HepG2 (cell line): Measurements from ENCODE around the gene LRRC25. TPM values are rescaled to one million over a fixed set of nuclear protein-coding genes. Genes with fewer than 3 reads are reported as not detected.

ENCODE experiments used
- ERF ChIP-seq: IDR thresholded peaks from 2 replicates; pipeline ENCODE4 v1.6.1; 2018; ENCODE audit warnings: missing biosample characterization, missing genetic modification reagents
- FOXA1 ChIP-seq, 2 experiments: fragments of 450-650 bp in 1 of 2; sonication (generic) in 1 of 2; formaldehyde crosslinking in 1 of 2; IDR thresholded peaks; 2 replicates each; pipeline versions ENCODE4 v1.4.0 to v1.6.1; 2016 to 2020; ENCODE audit warnings: missing genetic modification reagents in 1 of 2
- GATA4 ChIP-seq: sonication (generic); IDR thresholded peaks from 2 replicates; pipeline ENCODE4 v1.6.1; 2016; ENCODE audit warnings: antibody characterized with exemption, low read depth, borderline replicate concordance
- PCBP2 ChIP-seq: fragments of 200-400 bp; formaldehyde crosslinking; optimal IDR thresholded peaks from 2 replicates; pipeline ENCODE3; 2018; ENCODE audit warnings: low read length, low read depth; ENCODE audit not compliant: poor library complexity, severe bottlenecking
- POLR2A ChIP-seq, 2 experiments: IDR thresholded peaks; 2 replicates each; pipeline ENCODE4 v1.6.1; 2011; ENCODE audit warnings: low read depth in 2 of 2, low read length in 2 of 2, mild to moderate bottlenecking in 1 of 2, moderate library complexity in 1 of 2; ENCODE audit not compliant: insufficient read depth in 1 of 2
- RFX1 ChIP-seq: fragments of 450-650 bp; IDR thresholded peaks from 2 replicates; pipeline ENCODE4 v1.6.1; 2017
- SP140L ChIP-seq: sonication (generic); formaldehyde crosslinking; IDR thresholded peaks from 2 replicates; pipeline ENCODE4 v1.4.0; 2020; ENCODE audit warnings: missing genetic modification reagents, borderline replicate concordance
- SRSF4 ChIP-seq: fragments of 200-400 bp; formaldehyde crosslinking; IDR thresholded peaks from one replicate; pipeline ENCODE4 v1.6.1; 2018; ENCODE audit warnings: mild to moderate bottlenecking, low read depth, low read length, moderate library complexity; ENCODE audit not compliant: poor library complexity, severe bottlenecking
- SSRP1 ChIP-seq: IDR thresholded peaks from 2 replicates; pipeline ENCODE4 v1.6.1; 2016; ENCODE audit warnings: control low read depth
- ZBTB1 ChIP-seq: sonication (generic); formaldehyde crosslinking; IDR thresholded peaks from 2 replicates; pipeline ENCODE4 v1.4.0; 2020; ENCODE audit warnings: missing genetic modification reagents, borderline replicate concordance
- ZBTB42 ChIP-seq: sonication (generic); formaldehyde crosslinking; IDR thresholded peaks from 2 replicates; pipeline ENCODE4 v1.5.0; 2020; ENCODE audit warnings: mild to moderate bottlenecking, missing genetic modification reagents
- ZNF20 ChIP-seq: sonication (generic); formaldehyde crosslinking; IDR thresholded peaks from 2 replicates; pipeline ENCODE4 v1.4.0; 2020; ENCODE audit warnings: mild to moderate bottlenecking, moderate library complexity, missing genetic modification reagents
- ZNF292 ChIP-seq: sonication (generic); formaldehyde crosslinking; IDR thresholded peaks from 2 replicates; pipeline ENCODE4 v1.8.1; 2022; ENCODE audit warnings: mild to moderate bottlenecking, low read depth, missing genetic modification reagents, borderline replicate concordance
- ZNF468 ChIP-seq: sonication (generic); formaldehyde crosslinking; IDR thresholded peaks from 2 replicates; pipeline ENCODE4 v1.8.0; 2022; ENCODE audit warnings: mild to moderate bottlenecking, moderate library complexity, missing genetic modification reagents
- ZNF552 ChIP-seq: sonication (generic); formaldehyde crosslinking; IDR thresholded peaks from 2 replicates; pipeline ENCODE4 v1.9.0; 2022; ENCODE audit warnings: missing genetic modification reagents, mild to moderate bottlenecking, borderline replicate concordance
- ZNF570 ChIP-seq: sonication (generic); formaldehyde crosslinking; IDR thresholded peaks from 2 replicates; pipeline ENCODE4 v1.4.0; 2020; ENCODE audit warnings: mild to moderate bottlenecking, missing genetic modification reagents, borderline replicate concordance
- ZNF670 ChIP-seq: sonication (generic); formaldehyde crosslinking; IDR thresholded peaks from 2 replicates; pipeline ENCODE4 v1.8.0; 2022; ENCODE audit warnings: mild to moderate bottlenecking, missing genetic modification reagents, borderline replicate concordance
- ZNF878 ChIP-seq: sonication (generic); formaldehyde crosslinking; IDR thresholded peaks from 2 replicates; pipeline ENCODE4 v1.8.1; 2023; ENCODE audit warnings: mild to moderate bottlenecking, missing genetic modification reagents, moderate library complexity
- polyA plus RNA-seq, 8 experiments: library from polyadenylated mRNA; depleted of rRNA in 3 of 8; stranded (reverse) in 7 of 8; unstranded in 1 of 8; fragments of >200 nt; fragmentation: Illumina TruSeq in 4 of 8; extraction: Trizol in 4 of 8; gene quantifications; 2 replicates each; pipeline versions ENCODE4 v1.2.1 to v1.2.3, GENCODE V29; 2011 to 2016; ENCODE audit warnings: low read depth in 4 of 8, missing spikeins in 1 of 8, mixed read lengths in 1 of 8; ENCODE audit not compliant: insufficient read depth in 1 of 8
- total RNA-seq, 5 experiments: library from RNA; depleted of rRNA; stranded (reverse); fragments of >200 nt; fragmentation: Illumina TruSeq; extraction: Trizol; gene quantifications; 2 replicates each; pipeline ENCODE4 v1.2.3, GENCODE V29; 2016; ENCODE audit warnings: low read depth in 1 of 5
- TF ChIP-seq, protein P1 (sequence below): sonication (generic); formaldehyde crosslinking; IDR thresholded peaks from 2 replicates; pipeline ENCODE4 v1.8.0; 2022; ENCODE audit warnings: missing genetic modification reagents, mild to moderate bottlenecking, inconsistent platforms, borderline replicate concordance
- TF ChIP-seq, protein P2 (sequence below): IDR thresholded peaks from 2 replicates; pipeline ENCODE4 v1.6.1; 2016; ENCODE audit warnings: missing compliant biosample characterization, missing genetic modification reagents, borderline replicate concordance
- TF ChIP-seq, protein P3 (sequence below): sonication (generic); formaldehyde crosslinking; conservative IDR thresholded peaks from 2 replicates; pipeline ENCODE4 v1.8.0; 2022; ENCODE audit warnings: missing genetic modification reagents
- TF ChIP-seq, protein P4 (sequence below): sonication (generic); formaldehyde crosslinking; IDR thresholded peaks from 2 replicates; pipeline ENCODE4 v1.4.0; 2020; ENCODE audit warnings: mild to moderate bottlenecking, missing genetic modification reagents
- TF ChIP-seq, protein P5 (sequence below): sonication (generic); formaldehyde crosslinking; IDR thresholded peaks from 2 replicates; pipeline ENCODE4 v1.4.0; 2020; ENCODE audit warnings: mild to moderate bottlenecking, missing genetic modification reagents

LRRC25 gene
- total and polyA plus RNA-seq, 2 of the 13 experiments (the other 11 are each of a cell fraction or from before 2014, with no cell fraction given) = 0.13 to 0.53 TPM

DNA sequence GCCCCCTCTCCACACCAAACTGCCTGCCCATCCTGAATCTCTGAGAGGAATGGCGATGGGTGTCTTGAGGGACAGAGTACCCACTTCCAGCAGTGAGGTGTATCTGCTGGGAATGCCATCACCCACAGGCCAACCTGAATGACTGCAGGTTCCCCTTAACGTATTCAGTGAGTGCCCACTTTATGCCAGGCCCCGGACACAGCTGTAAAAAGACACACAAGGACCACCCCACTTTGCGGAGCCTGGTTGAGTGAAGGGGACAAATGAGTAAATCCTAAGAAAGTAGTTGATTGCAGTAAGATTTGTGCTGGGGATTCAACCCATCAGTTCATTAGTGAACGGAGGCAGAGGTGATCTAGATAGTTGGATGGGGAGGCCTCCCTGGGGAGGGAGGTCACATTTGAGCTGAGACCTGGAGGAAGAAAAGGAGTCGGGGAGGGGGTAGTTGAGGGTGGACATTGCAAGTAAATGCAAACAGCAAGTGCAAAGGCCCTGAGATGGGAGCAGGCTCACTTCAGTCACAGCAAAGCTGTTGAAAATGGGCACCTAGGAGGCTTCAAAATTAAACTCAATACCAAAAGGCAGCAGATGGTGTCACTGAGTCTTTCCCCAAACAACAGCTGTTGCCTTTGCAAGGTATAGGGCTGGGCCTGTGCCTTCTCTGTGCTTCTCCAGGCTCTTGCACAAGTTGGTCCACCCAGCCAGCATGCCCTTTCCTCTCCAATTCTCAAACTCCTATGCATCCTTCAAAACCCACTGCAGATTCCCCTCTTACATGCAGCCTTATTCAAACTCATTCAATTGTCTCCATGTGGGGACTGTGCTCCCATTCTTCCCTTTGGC lies 7.1 kb downstream of the LRRC25 start (continued):
- TF ChIP-seq ZBTB42 (no peak), SRSF4 (peak; percentile 54), PCBP2 (peak; percentile 17), ZNF468 (CRISPR knock-in tag) (no peak), ERF (CRISPR knock-in tag) (peak; percentile 45; the same call in 1 of the 2 replicates), ZBTB1 (CRISPR knock-in tag) (no peak), SSRP1 (CRISPR knock-in tag) (peak; percentile 99), SP140L (no peak), RFX1 (no peak), ZNF20 (CRISPR knock-in tag) (no peak), ZNF292 (no peak), ZNF552 (CRISPR knock-in tag) (no peak), GATA4 (peak; percentile 44; the same call in 1 of the 2 replicates), POLR2A (IDR thresholded peaks at IDR 0.05; ENCODE audit: insufficient read depth in 1 of 2, low read depth in 2 of 2, low read length in 2 of 2) (peak; percentile 41 to 65), ZNF878 (peak; percentile 53), ZNF670 (CRISPR knock-in tag) (peak; percentile 83), ZNF570 (no peak), FOXA1 (IDR thresholded peaks at IDR 0.05) (no peak), FOXA1 (CRISPR knock-in tag; IDR thresholded peaks at IDR 0.05) (0 out of 2 replicates have a peak, but pooled peaks have one; percentile 5)
- TF ChIP-seq, protein P1, sequence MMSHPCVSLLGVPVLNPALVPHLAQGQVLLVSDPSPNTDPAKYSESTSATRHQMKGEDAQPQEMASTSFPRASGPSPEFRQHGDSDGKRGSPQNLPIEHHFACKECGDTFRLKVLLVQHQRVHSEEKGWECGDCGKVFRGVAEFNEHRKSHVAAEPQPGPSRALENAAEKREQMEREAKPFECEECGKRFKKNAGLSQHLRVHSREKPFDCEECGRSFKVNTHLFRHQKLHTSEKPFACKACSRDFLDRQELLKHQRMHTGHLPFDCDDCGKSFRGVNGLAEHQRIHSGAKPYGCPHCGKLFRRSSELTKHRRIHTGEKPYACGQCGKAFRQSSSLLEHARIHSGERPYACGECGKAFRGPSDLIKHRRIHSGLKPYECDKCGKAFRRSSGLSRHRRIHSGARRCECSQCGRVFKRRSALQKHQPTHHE (CRISPR knock-in tag) = no peak
- TF ChIP-seq, protein P2, sequence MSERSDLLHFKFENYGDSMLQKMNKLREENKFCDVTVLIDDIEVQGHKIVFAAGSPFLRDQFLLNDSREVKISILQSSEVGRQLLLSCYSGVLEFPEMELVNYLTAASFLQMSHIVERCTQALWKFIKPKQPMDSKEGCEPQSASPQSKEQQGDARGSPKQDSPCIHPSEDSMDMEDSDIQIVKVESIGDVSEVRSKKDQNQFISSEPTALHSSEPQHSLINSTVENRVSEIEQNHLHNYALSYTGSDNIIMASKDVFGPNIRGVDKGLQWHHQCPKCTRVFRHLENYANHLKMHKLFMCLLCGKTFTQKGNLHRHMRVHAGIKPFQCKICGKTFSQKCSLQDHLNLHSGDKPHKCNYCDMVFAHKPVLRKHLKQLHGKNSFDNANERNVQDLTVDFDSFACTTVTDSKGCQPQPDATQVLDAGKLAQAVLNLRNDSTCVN (CRISPR knock-in tag) = no peak
- TF ChIP-seq, protein P3, sequence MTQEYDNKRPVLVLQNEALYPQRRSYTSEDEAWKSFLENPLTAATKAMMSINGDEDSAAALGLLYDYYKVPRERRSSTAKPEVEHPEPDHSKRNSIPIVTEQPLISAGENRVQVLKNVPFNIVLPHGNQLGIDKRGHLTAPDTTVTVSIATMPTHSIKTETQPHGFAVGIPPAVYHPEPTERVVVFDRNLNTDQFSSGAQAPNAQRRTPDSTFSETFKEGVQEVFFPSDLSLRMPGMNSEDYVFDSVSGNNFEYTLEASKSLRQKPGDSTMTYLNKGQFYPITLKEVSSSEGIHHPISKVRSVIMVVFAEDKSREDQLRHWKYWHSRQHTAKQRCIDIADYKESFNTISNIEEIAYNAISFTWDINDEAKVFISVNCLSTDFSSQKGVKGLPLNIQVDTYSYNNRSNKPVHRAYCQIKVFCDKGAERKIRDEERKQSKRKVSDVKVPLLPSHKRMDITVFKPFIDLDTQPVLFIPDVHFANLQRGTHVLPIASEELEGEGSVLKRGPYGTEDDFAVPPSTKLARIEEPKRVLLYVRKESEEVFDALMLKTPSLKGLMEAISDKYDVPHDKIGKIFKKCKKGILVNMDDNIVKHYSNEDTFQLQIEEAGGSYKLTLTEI = no peak
- TF ChIP-seq, protein P4, sequence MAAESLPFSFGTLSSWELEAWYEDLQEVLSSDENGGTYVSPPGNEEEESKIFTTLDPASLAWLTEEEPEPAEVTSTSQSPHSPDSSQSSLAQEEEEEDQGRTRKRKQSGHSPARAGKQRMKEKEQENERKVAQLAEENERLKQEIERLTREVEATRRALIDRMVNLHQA (CRISPR knock-in tag) = no peak
- TF ChIP-seq, protein P5, sequence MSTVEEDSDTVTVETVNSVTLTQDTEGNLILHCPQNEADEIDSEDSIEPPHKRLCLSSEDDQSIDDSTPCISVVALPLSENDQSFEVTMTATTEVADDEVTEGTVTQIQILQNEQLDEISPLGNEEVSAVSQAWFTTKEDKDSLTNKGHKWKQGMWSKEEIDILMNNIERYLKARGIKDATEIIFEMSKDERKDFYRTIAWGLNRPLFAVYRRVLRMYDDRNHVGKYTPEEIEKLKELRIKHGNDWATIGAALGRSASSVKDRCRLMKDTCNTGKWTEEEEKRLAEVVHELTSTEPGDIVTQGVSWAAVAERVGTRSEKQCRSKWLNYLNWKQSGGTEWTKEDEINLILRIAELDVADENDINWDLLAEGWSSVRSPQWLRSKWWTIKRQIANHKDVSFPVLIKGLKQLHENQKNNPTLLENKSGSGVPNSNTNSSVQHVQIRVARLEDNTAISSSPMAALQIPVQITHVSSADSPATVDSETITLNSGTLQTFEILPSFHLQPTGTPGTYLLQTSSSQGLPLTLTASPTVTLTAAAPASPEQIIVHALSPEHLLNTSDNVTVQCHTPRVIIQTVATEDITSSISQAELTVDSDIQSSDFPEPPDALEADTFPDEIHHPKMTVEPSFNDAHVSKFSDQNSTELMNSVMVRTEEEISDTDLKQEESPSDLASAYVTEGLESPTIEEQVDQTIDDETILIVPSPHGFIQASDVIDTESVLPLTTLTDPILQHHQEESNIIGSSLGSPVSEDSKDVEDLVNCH (CRISPR knock-in tag) = no peak
